T follicular helper cell (primary cell): ENCODE results near the gene SLC8B1.

ENCODE experiments used
- DNase-seq: peaks from one replicate; pipeline ENCODE4 v3.0.0-alpha.2; 2020; ENCODE audit warnings: low read depth
- total RNA-seq, 2 experiments: gene quantifications; one replicate each; lab custom pipeline; 2026; lab: John Stamatoyannopoulos, UW

Gene SLC8B1
- total RNA-seq, result 21.8 to 102 reads per million in 2 experiments

- DNase-seq, result peak; percentile 76
Observed at GRCh38 chr12:113334786-113335539, at the start of gene SLC8B1. Gene SLC8B1 (minus strand): TSS chr12:113335109. CDS start chr12:113332878, 2,231 bp downstream.

- DNase-seq, result no peak
Observed at GRCh38 chr12:113382206-113382605, 47.3 kb upstream of the SLC8B1 start.

GRCh38 chr12:113381220-113381619, 46.3 kb upstream of the SLC8B1 start:
- no peak for DNase-seq

DNA sequence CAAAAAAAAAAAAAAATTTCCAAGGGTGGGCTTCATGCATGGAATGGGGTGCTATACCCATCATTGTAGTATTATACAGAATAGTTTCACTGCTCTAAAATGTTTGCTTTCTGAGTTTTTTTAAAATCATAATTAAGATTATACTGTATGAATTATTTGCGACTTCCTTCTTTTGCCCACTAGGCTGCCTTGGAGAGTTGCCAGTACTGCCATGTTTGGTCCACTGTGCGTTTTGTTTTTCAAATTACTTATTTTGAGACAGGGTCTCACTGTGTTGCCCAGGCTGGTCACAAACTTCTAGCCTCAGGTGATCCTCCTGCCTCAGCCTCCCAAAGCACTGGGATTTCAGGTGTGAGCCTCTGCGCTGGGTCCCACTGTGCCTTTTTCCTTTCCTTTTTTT, 43.4 kb upstream of the SLC8B1 start:
- DNase-seq, result no peak

DNA sequence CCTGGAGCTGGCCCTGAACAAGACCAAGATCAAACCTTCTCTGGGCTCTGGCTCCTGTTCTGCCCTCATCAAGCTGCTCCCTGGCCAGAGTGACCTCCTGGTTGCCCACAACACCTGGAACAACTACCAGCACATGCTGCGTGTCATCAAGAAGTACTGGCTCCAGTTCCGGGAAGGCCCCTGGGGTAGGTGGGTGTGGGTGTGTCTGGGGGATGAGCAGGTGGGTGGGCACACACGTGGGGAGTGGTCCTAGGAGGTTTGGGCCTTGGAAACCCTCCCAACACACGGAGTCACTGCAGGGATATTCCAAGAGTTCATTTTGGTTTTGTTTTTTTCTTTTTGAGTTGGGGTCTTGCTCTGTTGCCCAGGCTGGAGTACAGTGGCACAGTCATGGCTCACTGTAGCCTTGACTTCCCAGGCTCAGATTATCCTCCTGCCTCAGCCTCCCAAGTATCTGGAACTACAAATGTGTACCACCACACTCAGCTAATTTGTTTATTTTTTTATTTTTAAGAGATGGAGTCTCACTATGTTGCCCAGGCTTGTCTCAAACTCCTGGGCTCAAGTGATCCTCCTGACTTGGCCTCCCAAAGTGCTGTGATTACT, 40.0 kb upstream of the SLC8B1 start:
- DNase-seq, result no peak

DNA sequence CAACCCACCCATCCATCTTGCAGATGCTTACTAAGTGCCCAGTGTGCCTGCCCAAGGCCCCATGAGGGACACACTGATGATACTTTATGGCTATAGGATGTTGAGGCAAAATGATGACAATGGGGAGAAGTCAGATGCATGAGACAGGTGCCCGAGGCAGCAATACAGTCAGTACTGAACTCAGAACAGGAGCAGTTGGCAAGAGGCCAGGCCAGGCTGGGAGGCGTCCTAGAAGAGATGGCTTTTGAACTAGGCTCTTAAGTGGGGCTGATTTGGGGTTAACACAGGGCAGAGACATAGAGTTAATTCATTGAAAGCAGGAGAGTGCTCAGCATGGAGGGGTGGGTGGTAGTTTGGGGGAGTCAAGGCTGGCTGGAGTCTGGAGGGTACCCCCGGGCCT, 39.1 kb upstream of the SLC8B1 start:
- no peak for DNase-seq

GRCh38 chr12:113373440-113373839, 38.5 kb upstream of the SLC8B1 start:
- no peak for DNase-seq

GRCh38 chr12:113372371-113372770, 37.5 kb upstream of the SLC8B1 start:
- DNase-seq, result no peak

DNA sequence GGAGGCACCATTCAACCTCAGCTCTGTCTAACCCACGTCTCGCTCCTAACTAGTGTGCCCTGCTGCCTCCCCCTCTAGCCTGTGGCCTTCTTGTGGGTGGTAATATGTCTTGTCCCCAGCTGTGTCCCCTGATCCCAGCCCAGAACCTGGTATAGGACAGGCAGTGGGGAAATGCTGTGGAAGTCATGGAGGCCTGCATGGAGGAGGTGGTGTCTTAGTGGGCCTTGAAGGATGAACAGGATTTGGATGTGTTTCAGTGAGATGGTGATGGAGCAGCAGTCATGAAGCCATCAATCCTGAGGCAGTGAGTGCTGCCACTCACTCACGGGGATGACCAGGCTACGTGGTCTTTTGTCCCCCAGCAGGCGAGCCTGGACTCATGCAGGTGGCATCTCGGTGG, 36.9 kb upstream of the SLC8B1 start:
- no peak for DNase-seq

DNA sequence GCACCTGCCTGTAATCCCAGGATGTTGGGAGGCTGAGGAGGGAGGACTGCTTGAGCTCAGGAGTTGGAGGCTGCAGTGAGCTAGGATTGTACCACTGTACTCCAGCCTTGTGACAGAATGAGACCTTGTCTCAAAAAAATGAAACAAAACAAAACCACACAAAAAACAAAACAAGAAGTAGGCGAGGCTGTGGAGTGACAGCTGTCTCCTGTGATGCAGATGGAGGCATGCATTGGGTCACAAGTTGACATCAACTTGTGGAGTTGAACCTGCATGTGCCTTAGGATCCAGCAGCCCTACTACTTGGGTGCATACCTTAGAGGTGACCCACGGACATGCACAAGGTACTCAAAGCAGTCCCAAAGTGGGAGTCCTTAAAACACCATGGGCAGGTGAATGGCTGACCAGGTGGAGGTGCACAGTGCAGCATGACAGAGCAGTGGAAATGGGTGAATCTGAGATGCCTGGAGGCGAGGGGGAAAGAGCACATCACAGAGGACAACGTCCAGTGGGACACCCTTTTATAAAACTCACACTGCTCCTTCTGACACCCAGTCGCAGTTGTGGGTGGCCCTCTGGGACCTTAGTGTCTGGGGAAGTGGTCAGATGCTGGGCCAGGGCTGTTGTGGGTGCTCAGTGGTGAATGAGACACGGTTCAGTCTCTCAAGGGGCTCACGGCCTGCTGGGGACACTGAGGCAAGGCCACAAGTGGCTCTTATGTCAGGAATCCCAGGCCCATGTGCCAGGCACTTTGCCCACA, 36.2 kb upstream of the SLC8B1 start:
- DNase-seq, result no peak

- no peak for DNase-seq
Observed at GRCh38 chr12:113369391-113369985, 34.6 kb upstream of the SLC8B1 start.

DNA sequence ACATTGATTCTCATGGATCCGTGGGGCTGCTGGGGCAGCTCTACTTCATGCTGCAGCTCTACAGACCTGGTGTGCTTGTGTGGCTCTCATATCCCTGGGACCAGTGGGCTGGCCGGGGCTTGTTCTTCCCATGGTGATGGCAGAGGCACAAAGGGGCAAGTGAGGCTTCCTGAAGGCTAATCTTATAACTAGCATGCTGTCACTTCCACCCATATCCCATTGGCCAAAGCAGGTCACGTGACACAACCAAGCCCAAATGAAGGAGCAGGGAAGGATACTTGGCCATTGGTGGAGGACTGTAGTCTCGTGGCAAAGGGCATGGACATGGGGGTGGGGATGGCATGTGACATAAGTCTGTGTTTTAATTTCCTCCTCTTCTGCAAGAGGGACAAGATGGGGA, 33.4 kb upstream of the SLC8B1 start:
- DNase-seq, result no peak

- DNase-seq, result no peak
Observed at GRCh38 chr12:113366827-113367226, 31.9 kb upstream of the SLC8B1 start.

DNA sequence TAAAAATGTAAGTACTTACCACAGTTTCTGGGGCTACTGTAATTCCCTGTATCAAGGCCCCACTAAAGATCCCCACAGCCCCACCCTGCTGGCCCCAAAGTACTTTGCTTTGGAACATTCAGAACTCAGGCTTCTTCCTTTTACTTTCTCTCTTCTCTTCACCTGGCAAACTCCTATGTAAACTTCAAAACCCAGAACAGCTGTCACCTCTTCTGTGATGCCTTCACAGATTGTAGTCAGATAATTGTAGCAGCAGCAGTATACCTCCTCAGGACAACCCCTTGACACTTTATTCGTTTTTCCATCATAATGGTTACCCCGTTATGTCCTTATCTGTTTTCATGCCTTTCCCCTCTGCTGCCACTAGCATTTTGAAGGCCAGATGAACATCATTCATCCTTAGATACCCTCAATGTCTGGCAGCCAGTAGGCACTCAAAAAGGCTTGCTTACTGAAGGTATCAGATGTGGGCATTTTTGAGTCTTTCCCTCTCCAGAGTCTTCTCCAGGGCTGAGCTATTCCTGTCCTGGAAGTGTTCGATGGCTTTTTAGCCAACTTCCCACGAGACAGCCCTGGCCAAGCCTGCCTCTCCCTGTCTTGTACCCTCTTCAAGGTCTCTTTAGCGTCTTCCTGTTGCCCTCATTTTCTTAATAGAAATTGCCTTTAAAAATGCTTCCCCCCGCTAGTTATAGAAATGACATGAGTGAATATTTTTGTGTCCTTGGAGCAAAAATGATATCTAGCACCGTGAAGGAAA, 30.9 kb upstream of the SLC8B1 start:
- DNase-seq, result no peak

GRCh38 chr12:113364698-113365097, 29.8 kb upstream of the SLC8B1 start:
- DNase-seq, result no peak

GRCh38 chr12:113361574-113362370, 26.9 kb upstream of the SLC8B1 start:
- DNase-seq, result no peak

GRCh38 chr12:113359939-113360748, 25.2 kb upstream of the SLC8B1 start:
- no peak for DNase-seq

DNA sequence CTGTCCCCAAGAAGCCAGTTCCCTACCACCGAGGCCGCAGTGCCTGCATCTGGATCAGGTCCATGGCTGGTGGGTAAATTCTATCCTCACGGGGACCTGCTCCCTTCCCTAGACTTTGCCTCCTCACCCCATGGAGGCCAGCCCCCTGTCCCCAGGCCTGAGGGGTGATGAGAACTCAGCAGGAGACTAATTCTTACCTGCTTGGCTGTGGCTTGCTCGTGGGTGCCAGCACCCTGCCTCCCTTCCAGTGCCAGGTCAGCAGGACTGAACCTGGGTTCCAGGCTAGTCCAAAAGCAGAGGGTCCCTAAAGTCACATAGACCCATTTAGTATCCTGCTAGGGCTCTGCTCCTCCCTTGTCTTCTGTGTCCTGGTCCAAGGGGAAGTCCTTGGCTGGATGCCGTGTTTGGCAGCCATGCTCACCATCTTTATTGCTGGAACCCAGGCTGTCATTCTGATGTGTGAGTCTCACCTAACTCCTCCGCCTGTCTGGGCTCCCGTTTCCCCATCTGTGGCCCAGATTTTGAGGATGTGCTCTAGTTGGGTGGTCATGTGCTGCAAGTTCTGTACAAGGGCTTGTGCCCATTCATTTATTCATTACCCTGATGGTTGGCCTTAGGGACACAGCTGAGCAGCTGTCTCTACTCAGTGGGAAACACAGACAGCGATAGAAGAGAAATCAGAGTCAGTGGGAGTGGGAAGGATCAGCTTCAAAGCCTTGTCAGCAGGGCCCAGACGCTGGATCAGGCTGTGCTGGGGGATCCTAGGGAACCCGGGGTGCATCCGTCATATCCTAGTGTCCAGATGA, 24.4 kb upstream of the SLC8B1 start:
- DNase-seq, result no peak
